Measurements from ENCODE around the gene NKTR.
A peak's percentile ranks its signal among the peaks of the same experiment; 100 is the strongest.
"Not testable (repeated sequence)": the region's sequence is repeated elsewhere in the genome, so short reads cannot be mapped to it uniquely, and the experiment has no call there.

The NKTR gene

GRCh38 chr3:42600111-42600957, at the start of gene NKTR:
TSS of gene NKTR (plus strand) at chr3:42600686. CDS start at chr3:42601007, 321 bp downstream.
- peak; percentile 99 for DNase-seq

- no peak for DNase-seq
These were observed 47.7 kb upstream of the NKTR start for GRCh38 chr3:42552830-42553229.

GRCh38 chr3:42556089-42556632, 44.3 kb upstream of the NKTR start:
- DNase-seq: peak; percentile 73

GRCh38 chr3:42556817-42557216, 43.7 kb upstream of the NKTR start:
- DNase-seq: not testable (repeated sequence)

GRCh38 chr3:42557854-42558253, 42.6 kb upstream of the NKTR start:
- DNase-seq: peak; percentile 65

- no peak for DNase-seq
These were observed 38.2 kb upstream of the NKTR start for GRCh38 chr3:42562047-42562907.

- no peak for DNase-seq
These were observed 30.8 kb upstream of the NKTR start for GRCh38 chr3:42569593-42570142.

- DNase-seq: peak; percentile 36
These were observed 28.2 kb upstream of the NKTR start for GRCh38 chr3:42572278-42572677.

GRCh38 chr3:42575137-42575741, 25.2 kb upstream of the NKTR start:
- no peak for DNase-seq

GRCh38 chr3:42578054-42578453, 22.4 kb upstream of the NKTR start:
- no peak for DNase-seq

GRCh38 chr3:42579346-42579745, 21.1 kb upstream of the NKTR start:
- DNase-seq: not testable (repeated sequence)

GRCh38 chr3:42581400-42581708, 19.1 kb upstream of the NKTR start:
- no peak for DNase-seq

- peak; percentile 95 for DNase-seq
These were observed 18.6 kb upstream of the NKTR start, which contains the start of gene SEC22C for GRCh38 chr3:42581709-42582473. TSS of gene SEC22C (minus strand) at chr3:42581967. CDS start at chr3:42569046, 12,921 bp downstream.

- no peak for DNase-seq
These were observed 17.9 kb upstream of the NKTR start for GRCh38 chr3:42582474-42583070.

- DNase-seq: no peak
These were observed 11.9 kb upstream of the NKTR start for GRCh38 chr3:42588625-42589024.

- DNase-seq: no peak
These were observed 10.9 kb upstream of the NKTR start for GRCh38 chr3:42589382-42590109.

GRCh38 chr3:42590989-42591756, 9.3 kb upstream of the NKTR start:
- DNase-seq: no peak

- DNase-seq: no peak
These were observed 8.7 kb upstream of the NKTR start for GRCh38 chr3:42591811-42592210.

- DNase-seq: no peak
These were observed 6.9 kb upstream of the NKTR start for GRCh38 chr3:42593635-42594034.

- no peak for DNase-seq
These were observed 4.8 kb upstream of the NKTR start for GRCh38 chr3:42595682-42596081.

Data from CD4-positive, alpha-beta T cell treated with Interleukin-21 for 1 hour (primary cell).